HG02571 (cell line): ENCODE results near the gene OPN4.
"Not testable (repeated sequence)": the region's sequence is repeated elsewhere in the genome, so short reads cannot be mapped to it uniquely, and the experiment has no call there.

ENCODE experiments used
- ATAC-seq: cut with Tn5 transposase; IDR thresholded peaks from one replicate; pipeline ENCODE4 v1.9.1; 2021; ENCODE audit warnings: mild to moderate bottlenecking, moderate library complexity; ENCODE audit not compliant: unreplicated experiment

The OPN4 gene, protein sequence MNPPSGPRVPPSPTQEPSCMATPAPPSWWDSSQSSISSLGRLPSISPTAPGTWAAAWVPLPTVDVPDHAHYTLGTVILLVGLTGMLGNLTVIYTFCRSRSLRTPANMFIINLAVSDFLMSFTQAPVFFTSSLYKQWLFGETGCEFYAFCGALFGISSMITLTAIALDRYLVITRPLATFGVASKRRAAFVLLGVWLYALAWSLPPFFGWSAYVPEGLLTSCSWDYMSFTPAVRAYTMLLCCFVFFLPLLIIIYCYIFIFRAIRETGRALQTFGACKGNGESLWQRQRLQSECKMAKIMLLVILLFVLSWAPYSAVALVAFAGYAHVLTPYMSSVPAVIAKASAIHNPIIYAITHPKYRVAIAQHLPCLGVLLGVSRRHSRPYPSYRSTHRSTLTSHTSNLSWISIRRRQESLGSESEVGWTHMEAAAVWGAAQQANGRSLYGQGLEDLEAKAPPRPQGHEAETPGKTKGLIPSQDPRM

DNA sequence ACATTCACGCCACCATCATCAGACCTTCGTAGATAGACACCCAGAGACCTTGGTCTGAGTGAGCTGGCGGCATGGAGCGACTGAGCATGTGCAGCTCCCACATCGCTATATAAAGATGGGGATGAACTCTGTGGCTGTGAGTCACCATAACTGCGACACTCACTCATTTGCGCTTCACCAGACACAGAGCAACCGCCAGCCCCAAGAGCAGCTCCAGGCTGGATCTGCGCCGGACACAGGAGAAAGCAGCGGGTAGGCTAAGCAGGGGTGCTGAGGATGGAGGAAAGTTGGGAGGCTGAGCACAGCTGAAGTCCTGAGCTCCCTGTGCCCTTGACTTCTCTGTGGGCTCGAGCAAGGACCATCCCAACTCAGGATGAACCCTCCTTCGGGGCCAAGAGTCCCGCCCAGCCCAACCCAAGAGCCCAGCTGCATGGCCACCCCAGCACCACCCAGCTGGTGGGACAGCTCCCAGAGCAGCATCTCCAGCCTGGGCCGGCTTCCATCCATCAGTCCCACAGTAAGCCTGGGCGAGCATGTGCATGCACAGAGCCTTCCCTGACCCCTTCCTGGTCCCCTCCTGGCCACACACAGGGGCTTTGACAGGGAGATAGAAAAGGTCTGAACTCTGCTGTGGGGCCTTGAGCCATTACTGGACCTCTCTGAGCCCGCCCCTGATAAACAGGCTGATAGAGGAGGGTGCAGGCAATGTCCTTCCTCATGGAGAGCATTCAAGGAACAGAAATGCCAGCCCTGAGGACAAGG lies at the start of gene OPN4:
Gene OPN4 (plus strand): TSS at position 137 of the 762 bp plus-strand sequence. CDS start 237 bp downstream, at position 374.
- no peak for ATAC-seq

- no peak for ATAC-seq
These were observed 46.7 kb upstream of the OPN4 start for GRCh38 chr10:86607674-86608073.

- no peak for ATAC-seq
These were observed 44.4 kb upstream of the OPN4 start for GRCh38 chr10:86609920-86610319.

GRCh38 chr10:86611386-86611785 lies 43.0 kb upstream of the OPN4 start:
- no peak for ATAC-seq

- no peak for ATAC-seq
These were observed 41.3 kb upstream of the OPN4 start for GRCh38 chr10:86613096-86613495.

DNA sequence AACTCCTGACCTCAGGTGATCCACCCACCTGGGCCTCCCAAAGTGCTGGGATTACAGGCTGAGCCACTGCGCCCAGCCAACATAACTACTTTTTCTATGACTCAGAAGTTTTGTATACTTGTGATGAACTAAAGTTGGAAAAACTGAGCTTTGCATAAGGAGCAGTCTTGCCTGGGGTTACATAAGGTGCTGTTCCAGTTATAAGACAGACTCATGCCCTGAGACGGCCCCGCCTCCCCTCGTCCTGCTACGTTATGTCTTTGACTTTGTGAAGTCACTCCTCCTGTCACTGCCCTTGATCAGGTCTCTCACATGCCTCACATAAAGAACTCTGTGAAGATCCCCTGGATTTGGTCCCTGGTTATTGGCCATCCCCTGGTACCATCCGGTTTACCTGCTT lies 40.4 kb upstream of the OPN4 start:
- no peak for ATAC-seq

GRCh38 chr10:86614853-86615252 lies 39.5 kb upstream of the OPN4 start:
- ATAC-seq: no peak

DNA sequence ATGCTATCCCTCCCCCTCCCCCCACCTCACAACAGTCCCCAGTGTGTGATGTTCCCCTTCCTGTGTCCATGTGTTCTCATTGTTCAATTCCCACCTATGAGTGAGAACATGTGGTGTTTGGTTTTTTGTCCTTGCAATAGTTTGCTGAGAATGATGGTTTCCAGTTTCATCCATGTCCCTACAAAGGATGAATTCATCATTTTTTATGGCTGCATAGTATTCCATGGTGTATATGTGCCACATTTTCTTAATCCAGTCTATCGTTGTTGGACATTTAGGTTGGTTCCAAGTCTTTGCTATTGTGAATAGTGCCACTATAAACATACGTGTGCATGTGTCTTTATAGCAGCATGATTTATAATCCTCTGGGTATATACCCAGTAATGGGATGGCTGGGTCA lies 37.1 kb upstream of the OPN4 start:
- not testable (repeated sequence) for ATAC-seq

DNA sequence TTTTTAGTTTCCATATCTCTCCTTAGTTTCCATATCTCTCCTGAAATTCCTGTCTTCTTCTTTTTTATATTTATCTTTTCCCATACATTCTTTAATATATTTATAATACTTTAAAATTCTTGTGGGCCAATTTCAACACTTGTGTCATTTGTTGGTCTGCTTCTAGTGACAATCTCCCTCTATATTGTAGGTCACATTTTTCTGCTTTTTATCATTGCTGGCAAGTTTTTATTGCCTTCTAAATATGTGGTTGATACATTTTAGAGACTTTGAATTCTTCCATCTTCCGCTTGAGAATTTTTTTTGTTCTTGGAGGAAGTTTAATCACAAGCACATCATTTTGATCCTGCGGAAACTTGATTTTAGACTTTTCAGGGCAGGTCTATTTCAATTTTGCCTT lies 26.0 kb upstream of the OPN4 start:
- ATAC-seq: no peak

- ATAC-seq: no peak
These were observed 24.3 kb upstream of the OPN4 start for GRCh38 chr10:86630079-86630478.

DNA sequence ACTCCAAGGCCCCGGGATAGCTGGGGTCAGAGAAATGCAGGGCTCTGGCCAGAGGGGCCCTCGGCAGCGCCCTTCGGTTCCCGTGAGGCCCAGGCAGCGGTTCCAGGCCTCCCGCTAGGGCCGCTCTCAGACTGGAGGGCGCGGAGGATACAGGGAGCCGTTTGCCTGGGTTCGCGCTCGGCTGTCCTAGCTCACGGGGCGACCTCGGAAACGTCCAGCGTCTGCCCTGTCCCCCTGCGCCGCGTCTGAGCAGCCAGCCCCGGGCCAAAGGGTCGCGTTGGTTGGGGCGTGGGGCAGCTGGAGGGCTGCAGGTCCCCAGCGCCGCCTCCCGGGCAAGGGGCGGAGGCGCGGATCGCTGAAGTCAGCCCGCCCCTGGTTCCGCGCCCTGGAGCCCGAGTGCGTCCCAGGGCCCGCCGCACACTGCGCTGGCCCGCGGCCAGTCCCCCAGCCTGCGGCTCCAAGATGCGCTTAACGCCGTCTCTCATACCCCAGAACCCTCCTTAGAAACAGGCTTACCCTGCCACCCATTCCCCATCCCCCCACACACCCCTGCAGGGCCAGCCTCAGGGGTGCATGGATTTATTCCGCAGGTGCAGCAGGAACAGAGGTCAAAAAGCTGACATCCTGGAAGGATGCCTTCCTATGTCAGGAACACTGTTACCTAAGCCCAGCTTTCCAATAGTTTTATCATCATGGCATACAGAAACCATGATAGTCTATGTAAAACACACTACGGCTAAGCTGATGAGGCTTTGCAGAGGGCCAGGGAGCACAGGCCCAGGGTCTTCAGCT lies 22.1 kb upstream of the OPN4 start:
- ATAC-seq: no peak

DNA sequence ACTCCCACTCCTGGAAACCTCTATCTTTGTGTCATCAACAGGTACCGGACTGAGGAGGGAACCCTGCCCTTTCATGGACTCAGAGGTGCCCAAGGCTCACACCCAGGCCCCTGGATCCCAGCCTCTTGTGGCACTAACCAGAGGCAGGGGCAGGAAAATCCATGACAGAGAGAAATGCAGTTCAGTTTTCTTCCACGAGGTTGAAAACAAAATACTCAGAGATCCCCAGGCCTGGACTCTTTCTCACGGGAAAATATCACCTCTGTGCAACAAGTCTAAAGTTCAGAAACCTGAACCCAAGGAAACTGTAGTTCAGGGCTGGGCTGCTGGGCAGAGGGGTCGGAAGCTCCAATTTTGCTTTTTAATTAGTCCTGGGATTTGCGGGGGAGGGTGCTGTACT lies 21.4 kb upstream of the OPN4 start:
- ATAC-seq: no peak

DNA sequence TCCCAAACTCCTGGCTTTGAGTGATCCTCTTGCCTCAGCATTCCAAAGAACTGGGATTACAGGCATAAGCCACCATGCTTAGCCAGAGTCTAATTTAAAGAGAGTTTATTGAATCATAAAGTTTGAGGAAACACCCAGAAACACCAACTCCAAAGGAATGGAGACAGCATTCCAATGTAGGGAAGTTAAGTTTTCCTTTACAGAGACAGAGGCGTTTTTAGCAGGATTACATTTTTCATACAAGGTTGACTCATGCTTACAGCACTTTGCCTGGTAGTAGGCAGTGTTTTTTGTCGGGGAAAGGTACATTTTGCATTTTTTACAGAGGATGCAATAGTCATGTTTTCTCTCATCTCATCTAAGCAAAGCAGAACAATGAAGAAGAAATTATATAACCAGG lies 18.9 kb upstream of the OPN4 start:
- ATAC-seq: no peak

- ATAC-seq: no peak
These were observed 18.0 kb upstream of the OPN4 start for GRCh38 chr10:86636311-86636710.

DNA sequence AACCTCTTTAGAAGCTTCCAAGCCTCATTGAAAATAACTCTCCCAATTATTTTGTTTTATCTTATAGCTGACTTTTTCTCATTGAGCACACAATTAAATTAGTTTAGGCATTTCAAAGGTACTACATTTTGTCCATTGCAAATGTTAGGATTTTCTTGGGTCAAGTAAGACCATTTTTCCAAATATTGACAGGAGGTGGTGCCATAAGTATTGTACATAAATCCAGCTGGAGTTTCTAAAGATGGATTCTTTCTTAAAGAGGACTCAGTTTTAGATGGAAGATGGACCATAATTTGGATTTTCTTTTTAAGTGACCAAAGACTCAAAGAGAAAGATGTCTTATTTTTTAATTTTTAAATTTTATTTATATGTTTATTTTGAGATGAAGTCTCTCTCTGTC lies 12.3 kb upstream of the OPN4 start:
- no peak for ATAC-seq

- ATAC-seq: no peak
These were observed 11.8 kb upstream of the OPN4 start for GRCh38 chr10:86642499-86642898.

DNA sequence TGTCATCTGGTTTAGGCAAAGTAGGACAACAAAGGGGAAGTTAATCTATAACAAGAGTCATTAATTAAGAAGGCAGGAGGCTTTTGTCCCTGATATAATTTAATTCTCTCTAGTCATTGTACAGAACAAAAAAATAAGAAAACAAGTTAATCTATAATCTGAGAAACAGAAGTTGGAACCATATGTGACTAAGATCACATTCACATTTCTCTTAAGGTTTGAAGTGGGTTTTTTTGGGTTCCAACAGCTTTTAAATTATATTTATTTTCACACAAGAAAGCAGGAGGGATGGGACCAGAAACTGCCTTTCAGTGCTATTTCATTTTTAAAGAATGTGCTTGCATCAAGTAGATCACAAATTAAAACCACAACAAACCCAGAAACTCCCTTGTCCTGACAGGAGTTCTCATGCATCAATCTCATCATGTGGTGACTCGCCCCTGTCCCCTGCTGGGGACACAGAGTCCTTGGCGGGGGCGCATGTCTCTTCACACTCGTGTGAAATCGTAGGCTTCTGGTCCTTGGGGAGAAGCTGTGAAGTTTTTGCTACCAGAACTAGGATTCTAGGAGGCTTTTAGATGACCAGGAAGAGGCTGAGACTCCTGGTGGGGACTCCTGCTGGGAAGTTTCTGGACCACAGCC lies 10.1 kb upstream of the OPN4 start:
- no peak for ATAC-seq

GRCh38 chr10:86644794-86645445 lies 9.4 kb upstream of the OPN4 start:
- ATAC-seq: no peak

DNA sequence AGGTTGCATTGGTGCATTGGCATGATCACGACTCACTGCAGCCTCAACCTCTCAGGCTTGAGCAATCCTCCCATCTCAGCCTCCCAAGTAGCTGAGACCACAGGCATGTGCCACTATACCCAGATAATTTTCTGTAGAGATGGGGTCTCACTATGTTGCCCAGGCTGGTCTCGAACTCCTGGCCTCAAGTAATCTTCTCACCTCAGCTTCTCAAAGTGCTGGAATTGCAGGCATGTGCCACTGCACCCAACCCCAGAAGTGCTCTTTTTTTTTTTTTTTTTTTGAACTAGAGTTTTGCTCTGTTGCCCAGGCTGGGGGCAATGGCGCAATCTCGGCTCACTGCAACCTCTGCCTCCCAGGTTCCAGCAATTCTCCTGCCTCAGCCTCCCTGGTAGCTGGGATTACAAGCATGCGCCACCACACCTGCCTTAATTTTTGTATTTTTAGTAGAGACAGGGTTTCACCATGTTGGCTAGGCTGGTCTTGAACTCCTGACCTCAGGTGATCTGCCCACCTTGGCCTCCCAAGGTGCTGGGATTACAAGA lies 8.7 kb upstream of the OPN4 start:
- not testable (repeated sequence) for ATAC-seq

DNA sequence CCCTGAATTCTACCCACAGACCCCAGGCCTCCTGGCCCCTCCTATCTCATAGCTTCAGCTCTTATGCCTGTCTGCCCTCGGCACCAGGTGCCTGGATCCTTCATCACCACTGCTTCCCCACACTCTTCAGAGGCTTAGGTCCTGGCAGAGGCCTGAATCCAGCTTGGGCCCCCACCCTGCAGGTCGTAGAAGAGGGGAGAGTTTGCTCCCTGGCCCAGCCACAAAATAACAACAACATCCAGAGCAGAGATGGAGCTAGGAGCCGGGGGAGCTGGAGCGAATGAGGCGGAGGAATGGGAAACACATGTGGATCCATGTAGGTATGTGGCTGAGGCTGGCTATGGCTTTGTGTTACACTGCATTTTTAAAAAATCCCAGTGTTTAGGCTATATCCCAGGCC lies 7.8 kb upstream of the OPN4 start:
- no peak for ATAC-seq
